ACC112 (cell line): Measurements from ENCODE around the gene DCAF6.

Experiments used
- H2AFZ ChIP-seq: fragments of 200-600 bp; sonication (generic); one replicate; pipeline ENCODE4 v1.6.0; 2017; ENCODE audit warnings: antibody characterized with exemption, low read length; ENCODE audit not compliant: unreplicated experiment
- H3K27ac ChIP-seq: fragments of 200-600 bp; sonication (generic); 2 replicates; pipeline ENCODE4 v1.5.1; 2014; ENCODE audit warnings: low read depth, mild to moderate bottlenecking, antibody characterized with exemption, low read length, moderate library complexity
- H3K27me3 ChIP-seq: fragments of 200-600 bp; sonication (generic); 2 replicates; pipeline ENCODE4 v1.6.1; 2014; ENCODE audit warnings: mild to moderate bottlenecking, antibody characterized with exemption, low read length, moderate library complexity, mixed read lengths; ENCODE audit not compliant: insufficient read depth
- H3K36me3 ChIP-seq: fragments of 200-600 bp; sonication (generic); 2 replicates; pipeline ENCODE4 v1.6.1; 2016; ENCODE audit warnings: mild to moderate bottlenecking, antibody characterized with exemption, low read length, moderate library complexity, mixed read lengths; ENCODE audit not compliant: insufficient read depth
- H3K4me1 ChIP-seq: fragments of 200-600 bp; sonication (generic); one replicate; pipeline ENCODE4 v1.6.1; 2016; ENCODE audit warnings: low read length, mixed read lengths; ENCODE audit not compliant: insufficient read depth, unreplicated experiment, control insufficient read depth
- H3K4me3 ChIP-seq: fragments of 200-600 bp; sonication (generic); 2 replicates; pipeline ENCODE4 v1.5.1; 2014; ENCODE audit warnings: mild to moderate bottlenecking, low read depth, low read length
- H3K79me2 ChIP-seq: fragments of 200-600 bp; sonication (generic); one replicate; pipeline ENCODE4 v1.6.0; 2016; ENCODE audit warnings: low read length; ENCODE audit not compliant: control insufficient read depth, unreplicated experiment, insufficient read depth

Gene DCAF6

DNA sequence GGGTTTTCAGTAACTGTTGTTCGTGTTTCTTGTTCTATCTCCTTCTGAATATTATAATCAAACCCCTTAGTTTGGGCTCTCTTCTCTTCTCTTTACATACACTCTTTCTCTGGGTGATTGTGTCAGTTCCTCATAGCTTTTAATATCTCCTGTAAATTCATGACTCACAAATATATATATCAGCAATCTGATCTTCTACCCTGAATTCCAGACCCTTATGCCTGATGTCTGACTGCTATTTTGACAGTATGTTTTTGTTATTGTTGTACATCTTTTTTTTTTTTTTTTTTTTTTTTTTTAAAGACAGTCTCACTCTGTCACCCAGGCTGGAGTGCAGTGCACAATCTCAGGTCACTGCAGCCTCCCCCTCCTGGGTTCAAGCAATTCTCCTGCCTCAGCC is 71.2 kb downstream of the DCAF6 start:
- Histone ChIP-seq H3K4me1 (no peaks in the 10 kb centered on the region), H3K4me3 (no peak overlapping the region), H3K27ac (no peak overlapping the region), H3K36me3 (peaks cover 26% of the 10 kb centered on the region), H3K27me3 (no peaks in the 10 kb centered on the region), H2AFZ (no peak overlapping the region), H3K79me2 (no peaks in the 10 kb centered on the region)

DNA sequence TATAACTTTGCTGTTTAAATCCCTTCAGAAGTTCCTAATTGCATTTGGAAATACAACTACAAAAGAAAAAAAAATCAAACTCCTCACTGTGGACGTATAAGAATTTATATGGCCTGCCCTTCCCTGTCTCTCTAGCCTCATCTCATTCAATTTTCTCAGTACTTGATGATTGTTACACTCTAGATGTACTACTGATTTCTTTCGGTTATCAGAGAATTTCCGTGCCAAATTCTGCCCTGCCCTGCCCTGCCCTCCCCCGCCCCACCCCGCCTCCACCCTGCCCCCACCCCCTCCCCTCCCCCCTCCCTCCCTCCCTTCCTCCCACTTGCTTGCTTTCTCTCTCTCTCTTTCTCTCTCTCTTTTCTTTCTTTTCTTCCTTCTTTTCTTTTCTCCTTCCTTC is 72.1 kb downstream of the DCAF6 start:
- no peaks in the 10 kb centered on the region for H3K27me3 ChIP-seq
- no peak overlapping the region for H2AFZ ChIP-seq
- H3K4me1 ChIP-seq = no peaks in the 10 kb centered on the region
- H3K4me3 ChIP-seq = no peak overlapping the region
- H3K36me3 ChIP-seq = peaks cover 28% of the 10 kb centered on the region
- H3K79me2 ChIP-seq = no peaks in the 10 kb centered on the region
- H3K27ac ChIP-seq = no peak overlapping the region

DNA sequence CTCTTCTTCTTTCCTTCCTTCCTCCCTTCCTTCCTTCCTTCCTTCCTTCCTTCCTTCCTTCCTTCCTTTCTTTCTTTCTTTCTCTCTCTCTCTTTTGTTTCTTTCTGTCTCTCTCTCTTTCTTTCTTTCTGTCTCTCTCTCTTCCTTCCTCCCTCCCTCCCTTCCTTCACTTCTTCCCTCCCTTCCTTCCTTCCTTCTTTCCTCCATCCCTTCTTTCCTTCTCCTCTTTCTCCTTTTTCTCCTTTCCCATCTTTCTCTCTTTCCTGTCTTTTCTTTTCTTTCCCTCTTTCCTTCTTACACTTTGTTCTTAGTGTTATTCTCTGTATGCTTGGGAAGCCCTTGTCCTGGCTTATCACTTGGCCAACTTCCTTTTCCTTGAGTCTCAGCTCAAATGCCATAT is 72.8 kb downstream of the DCAF6 start:
- Histone ChIP-seq H3K4me3 (no peak overlapping the region), H3K36me3 (peaks cover 23% of the 10 kb centered on the region), H3K27ac (no peak overlapping the region), H2AFZ (no peak overlapping the region), H3K27me3 (no peaks in the 10 kb centered on the region), H3K79me2 (no peaks in the 10 kb centered on the region), H3K4me1 (no peaks in the 10 kb centered on the region)

DNA sequence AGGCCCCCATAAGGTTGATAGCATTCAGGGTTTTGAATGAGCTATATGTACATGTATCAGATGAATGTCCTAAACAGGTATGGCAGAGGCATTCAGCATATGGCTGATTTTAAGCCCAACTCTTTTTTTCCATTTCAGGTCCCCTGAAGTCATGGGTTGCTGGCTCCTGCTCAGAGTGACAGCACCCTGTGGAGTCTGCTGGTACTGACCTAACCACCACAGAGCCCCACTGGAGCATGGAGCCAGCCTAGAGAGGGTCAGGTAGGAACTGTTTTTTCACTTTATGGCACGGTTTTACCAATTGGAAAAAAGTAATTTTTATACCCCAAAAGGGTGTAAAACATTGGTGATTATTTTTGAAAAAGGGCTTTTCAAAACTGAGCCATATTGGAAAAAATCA is 82.9 kb downstream of the DCAF6 start:
- Histone ChIP-seq H3K27me3 (no peaks in the 10 kb centered on the region), H3K27ac (no peak overlapping the region), H2AFZ (no peak overlapping the region), H3K4me1 (no peaks in the 10 kb centered on the region), H3K79me2 (no peaks in the 10 kb centered on the region), H3K36me3 (peaks cover 27% of the 10 kb centered on the region), H3K4me3 (no peak overlapping the region)

DNA sequence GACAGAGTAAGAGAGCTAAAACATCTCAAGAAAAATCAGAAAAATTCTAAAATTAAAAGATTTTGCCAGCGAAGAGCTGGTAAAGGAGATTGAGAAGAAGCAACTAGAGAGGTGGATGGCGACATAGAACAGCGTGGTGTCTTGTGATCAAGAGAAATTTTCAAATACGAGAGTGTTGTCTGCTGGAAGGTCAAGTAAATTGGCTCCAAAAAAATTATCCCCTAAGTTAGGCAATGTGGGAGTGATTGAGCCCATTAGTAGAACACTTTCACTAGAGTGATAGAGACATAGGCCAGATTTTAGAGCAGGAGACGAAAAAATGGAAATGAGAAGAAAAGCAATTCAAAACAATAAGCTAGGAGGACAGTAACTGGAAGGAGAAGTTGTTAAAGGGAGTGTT is 94.7 kb downstream of the DCAF6 start:
- Histone ChIP-seq H3K4me1 (no peaks in the 10 kb centered on the region), H2AFZ (no peak overlapping the region), H3K4me3 (no peak overlapping the region), H3K79me2 (no peaks in the 10 kb centered on the region), H3K27ac (no peak overlapping the region), H3K36me3 (peaks cover 3% of the 10 kb centered on the region), H3K27me3 (no peaks in the 10 kb centered on the region)

DNA sequence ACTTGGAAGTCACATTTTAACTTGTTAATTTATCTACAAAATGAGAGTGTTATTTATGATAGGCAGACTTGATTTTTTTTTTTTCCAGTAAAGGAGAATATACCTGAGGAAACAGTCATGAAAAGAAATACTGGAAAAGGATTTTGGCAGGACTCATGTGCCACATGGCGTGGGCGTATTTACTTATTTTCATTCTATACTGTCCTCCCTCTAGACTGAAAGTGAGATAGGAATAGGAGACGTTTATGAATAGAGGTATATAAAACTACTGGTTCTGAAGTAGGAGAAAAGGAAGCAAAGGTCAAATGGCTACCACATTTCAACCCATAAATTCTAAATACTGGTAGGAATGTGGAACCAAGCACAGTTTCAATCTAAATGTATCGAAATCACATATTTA is 95.1 kb downstream of the DCAF6 start:
- Histone ChIP-seq H3K27me3 (no peaks in the 10 kb centered on the region), H3K79me2 (no peaks in the 10 kb centered on the region), H3K4me1 (no peaks in the 10 kb centered on the region), H3K36me3 (peaks cover 3% of the 10 kb centered on the region), H3K4me3 (no peak overlapping the region), H3K27ac (no peak overlapping the region), H2AFZ (no peak overlapping the region)

DNA sequence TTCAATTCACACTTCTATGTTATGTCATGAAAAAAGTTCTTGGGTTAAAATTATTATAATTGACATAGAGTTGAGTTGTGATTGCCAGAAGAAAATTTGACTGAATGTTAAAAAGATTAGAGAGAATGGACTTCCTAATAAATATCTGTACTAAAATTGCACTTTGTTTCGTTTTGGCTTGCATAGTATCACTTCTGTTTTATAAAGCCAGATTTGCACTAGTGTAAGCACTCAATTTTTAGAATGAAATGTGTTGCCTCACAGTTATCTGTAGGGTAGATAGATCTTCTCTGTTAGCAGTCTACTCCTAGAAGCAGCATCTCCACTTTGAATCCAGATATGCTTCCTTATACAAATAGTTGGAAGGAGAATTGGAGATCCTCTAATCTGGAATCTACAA is 95.5 kb downstream of the DCAF6 start:
- Histone ChIP-seq H3K36me3 (peaks cover 3% of the 10 kb centered on the region), H2AFZ (no peak overlapping the region), H3K27ac (no peak overlapping the region), H3K79me2 (no peaks in the 10 kb centered on the region), H3K4me1 (no peaks in the 10 kb centered on the region), H3K27me3 (no peaks in the 10 kb centered on the region), H3K4me3 (no peak overlapping the region)

DNA sequence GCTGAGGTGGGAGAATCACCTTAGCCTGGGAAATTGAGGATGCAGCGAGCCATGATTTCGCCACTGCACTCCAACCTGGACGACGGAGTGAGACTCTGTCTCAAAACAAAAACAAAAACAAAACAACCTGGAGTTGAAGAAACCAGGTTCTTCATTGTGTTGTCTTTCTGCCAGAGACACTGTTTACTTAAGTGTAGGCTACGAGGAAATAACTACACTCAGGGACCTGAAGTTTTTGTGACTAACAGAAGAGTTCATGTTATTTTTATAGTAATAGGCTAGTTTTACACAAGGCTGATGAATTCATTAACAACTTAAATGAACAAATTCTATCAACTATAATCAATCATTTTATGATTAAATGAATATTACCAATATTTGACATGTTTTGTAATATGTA is 98.9 kb downstream of the DCAF6 start:
- Histone ChIP-seq H3K4me1 (no peaks in the 10 kb centered on the region), H2AFZ (no peak overlapping the region), H3K27ac (no peak overlapping the region), H3K36me3 (no peaks in the 10 kb centered on the region), H3K27me3 (no peaks in the 10 kb centered on the region), H3K79me2 (no peaks in the 10 kb centered on the region), H3K4me3 (no peak overlapping the region)

DNA sequence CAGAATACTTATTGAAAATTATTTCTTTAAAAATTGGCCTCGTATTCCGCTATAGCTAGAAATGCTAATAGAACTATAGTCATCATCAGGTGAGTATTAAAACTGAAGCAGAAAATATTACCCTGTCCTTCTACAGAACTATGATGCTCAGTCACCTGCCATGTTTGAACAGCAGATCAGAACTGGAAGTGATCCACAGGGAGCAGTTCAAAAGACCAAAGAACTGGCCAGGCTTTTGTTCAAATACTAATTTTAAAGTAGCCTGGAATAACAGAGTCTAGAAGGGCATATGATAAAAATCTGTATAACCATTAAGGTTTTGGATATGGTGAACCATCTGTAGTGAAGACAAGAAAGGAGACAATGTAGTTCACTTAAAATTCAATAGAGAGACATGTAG is 105.9 kb downstream of the DCAF6 start:
- Histone ChIP-seq H3K4me1 (no peaks in the 10 kb centered on the region), H3K27ac (no peak overlapping the region), H3K27me3 (no peaks in the 10 kb centered on the region), H3K4me3 (no peak overlapping the region), H3K79me2 (no peaks in the 10 kb centered on the region), H2AFZ (no peak overlapping the region), H3K36me3 (peaks cover 30% of the 10 kb centered on the region)

DNA sequence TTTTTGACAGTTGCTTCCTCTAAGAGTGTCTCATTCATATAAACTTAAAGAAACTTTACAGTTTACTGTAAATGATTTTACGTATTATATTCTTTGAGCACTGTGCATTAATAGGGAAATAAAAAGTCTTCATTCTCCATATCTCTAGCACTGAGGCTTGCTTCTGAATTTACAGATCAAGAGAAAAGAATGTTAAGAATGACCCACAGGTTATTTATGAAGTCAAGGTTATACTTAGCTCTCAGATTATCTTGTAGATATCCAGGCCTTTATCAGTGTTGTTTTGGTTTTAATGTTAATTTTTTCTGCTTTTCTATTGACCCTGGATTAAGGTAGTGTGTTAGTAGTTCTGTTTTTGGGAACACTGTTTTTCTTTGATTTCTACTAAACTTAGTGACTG is 108.8 kb downstream of the DCAF6 start:
- H3K27ac ChIP-seq = no peak overlapping the region
- H3K79me2 ChIP-seq = no peaks in the 10 kb centered on the region
- H3K36me3 ChIP-seq = peaks cover 30% of the 10 kb centered on the region
- H3K27me3 ChIP-seq = no peaks in the 10 kb centered on the region
- H3K4me3 ChIP-seq = no peak overlapping the region
- no peaks in the 10 kb centered on the region for H3K4me1 ChIP-seq
- no peak overlapping the region for H2AFZ ChIP-seq

DNA sequence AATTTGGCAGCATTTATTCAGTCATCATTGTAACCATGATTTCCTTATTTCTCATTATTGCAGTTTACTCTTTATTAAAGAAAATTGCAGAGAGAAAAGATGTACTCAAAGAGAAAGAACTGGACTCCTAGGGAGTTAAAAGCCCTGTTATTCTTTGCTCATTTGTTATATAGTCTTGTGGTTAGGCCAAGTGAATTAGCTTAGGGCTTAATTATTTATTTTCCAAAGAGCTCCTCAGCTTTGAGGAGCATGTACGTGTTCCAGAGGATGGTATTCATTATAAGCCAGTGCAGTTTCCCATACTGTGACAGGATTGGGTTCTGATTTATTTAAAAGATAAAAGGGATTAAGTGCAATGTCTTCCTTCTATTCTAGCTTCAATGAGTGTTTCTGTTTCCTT is 113.8 kb downstream of the DCAF6 start:
- no peaks in the 10 kb centered on the region for H3K79me2 ChIP-seq
- H3K4me1 ChIP-seq = no peaks in the 10 kb centered on the region
- no peak overlapping the region for H3K4me3 ChIP-seq
- H3K27me3 ChIP-seq = no peaks in the 10 kb centered on the region
- H2AFZ ChIP-seq = no peak overlapping the region
- no peak overlapping the region for H3K27ac ChIP-seq
- peaks cover 4% of the 10 kb centered on the region for H3K36me3 ChIP-seq

DNA sequence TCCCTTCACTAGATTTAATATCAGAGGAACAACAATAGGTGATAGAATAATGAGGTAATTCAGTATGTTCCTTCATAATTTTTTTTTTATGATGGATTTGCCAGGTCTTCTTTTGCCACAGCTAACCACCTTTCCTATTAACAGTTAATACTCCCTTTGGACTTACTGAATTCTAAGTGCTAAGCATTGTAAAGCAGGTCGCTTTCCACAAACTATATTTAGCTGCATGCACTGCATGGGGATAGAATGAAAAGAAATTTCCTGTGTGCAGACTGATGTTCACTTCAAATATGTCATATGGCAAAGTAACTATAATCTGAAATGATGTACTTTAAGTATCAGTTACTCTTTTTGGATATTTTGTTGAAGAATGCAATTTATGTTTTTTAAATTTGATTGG is 114.4 kb downstream of the DCAF6 start:
- Histone ChIP-seq H3K79me2 (no peaks in the 10 kb centered on the region), H3K4me1 (no peaks in the 10 kb centered on the region), H3K27me3 (no peaks in the 10 kb centered on the region), H3K4me3 (no peak overlapping the region), H2AFZ (no peak overlapping the region), H3K36me3 (peaks cover 3% of the 10 kb centered on the region; the same call in 1 of the 2 replicates), H3K27ac (no peak overlapping the region)
